Ishikawa (cell line): Measurements from ENCODE around the gene KIF3A.

Experiments used
- CEBPB ChIP-seq: IDR thresholded peaks from 2 replicates; pipeline ENCODE4 v1.6.1; 2012
- CREB1 ChIP-seq: IDR thresholded peaks from 2 replicates; pipeline ENCODE4 v1.6.1; 2012; ENCODE audit warnings: low read depth
- EGR1 ChIP-seq: IDR thresholded peaks from 2 replicates; pipeline ENCODE4 v1.6.1; 2012
- EP300 ChIP-seq: IDR thresholded peaks from 2 replicates; pipeline ENCODE4 v1.6.1; 2012; ENCODE audit warnings: borderline replicate concordance
- FOXM1 ChIP-seq: IDR thresholded peaks from 2 replicates; pipeline ENCODE4 v1.6.1; 2012; ENCODE audit warnings: low read depth, borderline replicate concordance
- MAX ChIP-seq: IDR thresholded peaks from 2 replicates; pipeline ENCODE4 v1.6.1; 2012
- NFIC ChIP-seq: IDR thresholded peaks from 2 replicates; pipeline ENCODE4 v1.6.1; 2012
- RAD21 ChIP-seq: IDR thresholded peaks from 2 replicates; pipeline ENCODE4 v1.6.1; 2012; ENCODE audit warnings: low read depth
- TAF1 ChIP-seq: IDR thresholded peaks from 2 replicates; pipeline ENCODE4 v1.6.1; 2012; ENCODE audit warnings: low read depth, mild to moderate bottlenecking
- TCF12 ChIP-seq: IDR thresholded peaks from 2 replicates; pipeline ENCODE4 v1.6.1; 2012; ENCODE audit warnings: low read depth
- TEAD4 ChIP-seq: IDR thresholded peaks from 2 replicates; pipeline ENCODE4 v1.6.1; 2012
- USF1 ChIP-seq: IDR thresholded peaks from 2 replicates; pipeline ENCODE4 v1.6.1; 2012
- YY1 ChIP-seq: IDR thresholded peaks from 2 replicates; pipeline ENCODE4 v1.6.1; 2012; ENCODE audit warnings: low read depth
- ZBTB7A ChIP-seq: IDR thresholded peaks from 2 replicates; pipeline ENCODE4 v1.6.1; 2012; ENCODE audit warnings: low read depth
- TF ChIP-seq, protein P1 (sequence below): IDR thresholded peaks from 2 replicates; pipeline ENCODE4 v1.6.1; 2012; ENCODE audit warnings: low read depth, mild to moderate bottlenecking

KIF3A gene

DNA sequence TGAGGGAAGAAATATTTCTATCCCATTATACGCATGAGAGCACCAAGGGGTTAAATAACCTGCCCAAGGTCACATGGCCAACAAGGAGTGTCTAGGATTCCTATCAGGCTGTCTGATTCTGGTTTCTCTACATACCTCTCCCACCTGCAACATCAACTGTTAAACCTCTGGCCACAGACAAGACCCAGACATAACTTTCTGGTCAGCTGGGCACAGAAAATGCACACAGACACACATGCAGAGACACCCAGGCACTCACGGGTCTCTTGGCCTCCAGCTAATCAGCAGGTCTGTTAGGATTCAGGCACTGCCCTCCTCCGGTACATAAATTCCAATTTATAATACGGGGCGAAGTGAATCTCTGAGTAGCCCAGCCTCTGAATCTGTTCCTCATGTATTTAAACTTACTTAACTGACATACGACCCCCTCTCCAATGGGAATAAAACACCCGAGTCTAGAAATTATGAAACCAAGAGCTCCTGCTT is 38.2 kb upstream of the KIF3A start:
- TF ChIP-seq TEAD4 (peak; percentile 89), CEBPB (no peak), NFIC (peak; percentile 63), TAF1 (no peak), TCF12 (peak; percentile 83), RAD21 (peak; percentile 28; the same call in 1 of the 2 replicates), MAX (peak; percentile 82), USF1 (peak; percentile 93), EP300 (peak; percentile 80), ZBTB7A (no peak), EGR1 (no peak), YY1 (no peak), FOXM1 (0 out of 2 replicates have a peak, but pooled peaks have one; percentile 21), CREB1 (no peak)
- TF ChIP-seq, protein P1, sequence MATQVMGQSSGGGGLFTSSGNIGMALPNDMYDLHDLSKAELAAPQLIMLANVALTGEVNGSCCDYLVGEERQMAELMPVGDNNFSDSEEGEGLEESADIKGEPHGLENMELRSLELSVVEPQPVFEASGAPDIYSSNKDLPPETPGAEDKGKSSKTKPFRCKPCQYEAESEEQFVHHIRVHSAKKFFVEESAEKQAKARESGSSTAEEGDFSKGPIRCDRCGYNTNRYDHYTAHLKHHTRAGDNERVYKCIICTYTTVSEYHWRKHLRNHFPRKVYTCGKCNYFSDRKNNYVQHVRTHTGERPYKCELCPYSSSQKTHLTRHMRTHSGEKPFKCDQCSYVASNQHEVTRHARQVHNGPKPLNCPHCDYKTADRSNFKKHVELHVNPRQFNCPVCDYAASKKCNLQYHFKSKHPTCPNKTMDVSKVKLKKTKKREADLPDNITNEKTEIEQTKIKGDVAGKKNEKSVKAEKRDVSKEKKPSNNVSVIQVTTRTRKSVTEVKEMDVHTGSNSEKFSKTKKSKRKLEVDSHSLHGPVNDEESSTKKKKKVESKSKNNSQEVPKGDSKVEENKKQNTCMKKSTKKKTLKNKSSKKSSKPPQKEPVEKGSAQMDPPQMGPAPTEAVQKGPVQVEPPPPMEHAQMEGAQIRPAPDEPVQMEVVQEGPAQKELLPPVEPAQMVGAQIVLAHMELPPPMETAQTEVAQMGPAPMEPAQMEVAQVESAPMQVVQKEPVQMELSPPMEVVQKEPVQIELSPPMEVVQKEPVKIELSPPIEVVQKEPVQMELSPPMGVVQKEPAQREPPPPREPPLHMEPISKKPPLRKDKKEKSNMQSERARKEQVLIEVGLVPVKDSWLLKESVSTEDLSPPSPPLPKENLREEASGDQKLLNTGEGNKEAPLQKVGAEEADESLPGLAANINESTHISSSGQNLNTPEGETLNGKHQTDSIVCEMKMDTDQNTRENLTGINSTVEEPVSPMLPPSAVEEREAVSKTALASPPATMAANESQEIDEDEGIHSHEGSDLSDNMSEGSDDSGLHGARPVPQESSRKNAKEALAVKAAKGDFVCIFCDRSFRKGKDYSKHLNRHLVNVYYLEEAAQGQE = no peak

DNA sequence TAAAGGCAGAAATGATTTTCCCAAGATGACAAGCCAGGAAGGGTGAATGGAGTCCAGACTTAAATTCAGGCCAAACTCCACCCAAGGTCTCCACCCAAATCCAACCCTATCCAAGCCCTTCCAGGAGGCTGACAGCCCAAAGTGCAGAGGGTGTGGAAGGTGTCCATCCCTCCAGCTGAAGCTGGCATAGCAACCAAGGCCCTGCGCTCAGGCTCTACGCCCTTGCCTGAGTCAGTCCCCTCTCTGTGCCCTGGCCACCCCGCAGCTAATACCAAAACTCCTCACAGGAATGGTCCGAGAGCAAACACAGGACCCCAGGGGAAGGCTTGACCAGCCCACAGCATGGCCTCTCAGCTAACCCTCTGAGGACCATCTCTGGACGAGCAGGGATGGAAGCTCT is 37.5 kb upstream of the KIF3A start:
- no peak for TF ChIP-seq MAX
- TF ChIP-seq EP300 = no peak
- no peak for TF ChIP-seq ZBTB7A
- no peak for TF ChIP-seq CREB1
- no peak for TF ChIP-seq TEAD4
- TF ChIP-seq FOXM1 = no peak
- no peak for TF ChIP-seq EGR1
- no peak for TF ChIP-seq YY1

- TF ChIP-seq MAX = no peak
- TF ChIP-seq, protein P1 = no peak
- no peak for TF ChIP-seq EGR1
- no peak for TF ChIP-seq RAD21
- no peak for TF ChIP-seq TAF1
- no peak for TF ChIP-seq USF1
Observed at GRCh38 chr5:132774406-132774805, 37.1 kb upstream of the KIF3A start.

DNA sequence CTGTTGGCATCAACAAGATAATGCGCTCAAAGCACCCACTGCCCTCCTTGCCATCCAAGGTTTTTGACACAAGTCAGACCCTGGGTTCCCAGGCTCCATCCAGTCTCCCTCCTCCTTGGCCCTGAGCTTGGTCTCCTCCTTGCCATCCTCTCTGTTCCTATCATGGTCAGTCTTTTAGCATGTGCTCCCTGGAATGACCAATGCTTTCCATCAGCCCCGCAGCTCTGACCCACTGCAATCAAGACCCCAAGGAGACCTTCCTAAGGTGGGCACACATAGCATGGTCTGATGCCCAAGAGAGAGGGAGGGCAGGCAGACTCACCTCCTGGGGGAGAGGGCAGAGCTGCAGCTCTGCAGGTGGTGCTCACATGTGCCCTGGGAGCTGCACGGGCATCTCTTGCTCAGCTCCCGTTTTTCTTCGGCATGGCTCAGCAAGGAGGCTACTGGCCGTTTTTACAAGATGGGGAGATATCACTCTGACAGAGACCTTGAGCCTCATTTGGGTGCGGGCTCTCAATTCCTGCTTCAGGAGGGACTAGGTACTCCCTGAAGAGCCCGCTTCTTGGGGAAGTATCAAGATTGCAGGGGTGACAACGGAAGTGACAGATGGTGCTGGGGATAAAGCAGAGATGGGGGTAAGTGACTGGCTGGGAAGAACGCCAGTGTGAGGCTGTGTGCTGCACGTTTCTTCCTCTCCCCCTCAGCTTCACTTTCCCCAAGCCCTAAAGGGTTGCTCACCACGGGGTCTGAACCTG is 36.4 kb upstream of the KIF3A start:
- TF ChIP-seq YY1 (no peak), TCF12 (no peak), USF1 (no peak), FOXM1 (no peak), EGR1 (no peak), TEAD4 (no peak), ZBTB7A (no peak), RAD21 (no peak), EP300 (no peak), MAX (no peak), NFIC (no peak)
- TF ChIP-seq, protein P1 = no peak
